ENCODE results near the gene CCN5.

CCN5 gene

GRCh38 chr20:44733341-44734069, 18.3 kb downstream of the CCN5 start:
- Histone ChIP-seq H3K27ac (ENCODE audit: low read length) (no peak overlapping the region), H3K27me3 (ENCODE audit: control insufficient read depth, insufficient read depth, low read length) (no peaks in the 10 kb centered on the region), H3K9ac (ENCODE audit: low read length) (no peak overlapping the region), H3K9me3 (ENCODE audit: control insufficient read depth, low read depth, low read length) (no peaks in the 10 kb centered on the region), H3K4me3 (ENCODE audit: low read length) (no peak overlapping the region), H3K36me3 (ENCODE audit: control insufficient read depth, low read depth, low read length) (no peaks in the 10 kb centered on the region), H3K4me1 (ENCODE audit: control insufficient read depth, low read depth, low read length) (peaks cover 14% of the 10 kb centered on the region)

GRCh38 chr20:44734938-44735337, 19.8 kb downstream of the CCN5 start:
- Histone ChIP-seq H3K4me3 (ENCODE audit: low read length) (no peak overlapping the region), H3K4me1 (ENCODE audit: control insufficient read depth, low read depth, low read length) (peaks cover 3% of the 10 kb centered on the region), H3K27me3 (ENCODE audit: control insufficient read depth, insufficient read depth, low read length) (no peaks in the 10 kb centered on the region), H3K9me3 (ENCODE audit: control insufficient read depth, low read depth, low read length) (no peaks in the 10 kb centered on the region), H3K27ac (ENCODE audit: low read length) (no peak overlapping the region), H3K36me3 (ENCODE audit: control insufficient read depth, low read depth, low read length) (no peaks in the 10 kb centered on the region), H3K9ac (ENCODE audit: low read length) (no peak overlapping the region)

GRCh38 chr20:44735816-44736169, 20.6 kb downstream of the CCN5 start:
- H3K27me3 ChIP-seq (ENCODE audit: control insufficient read depth, insufficient read depth, low read length) = no peaks in the 10 kb centered on the region
- no peaks in the 10 kb centered on the region for H3K9me3 ChIP-seq (ENCODE audit: control insufficient read depth, low read depth, low read length)
- no peak overlapping the region for H3K27ac ChIP-seq (ENCODE audit: low read length)
- no peak overlapping the region for H3K4me3 ChIP-seq (ENCODE audit: low read length)
- H3K9ac ChIP-seq (ENCODE audit: low read length) = no peak overlapping the region
- H3K4me1 ChIP-seq (ENCODE audit: control insufficient read depth, low read depth, low read length) = peaks cover 3% of the 10 kb centered on the region
- H3K36me3 ChIP-seq (ENCODE audit: control insufficient read depth, low read depth, low read length) = no peaks in the 10 kb centered on the region

- no peaks in the 10 kb centered on the region for H3K27me3 ChIP-seq (ENCODE audit: control insufficient read depth, insufficient read depth, low read length)
- no peak overlapping the region for H3K27ac ChIP-seq (ENCODE audit: low read length)
- H3K4me3 ChIP-seq (ENCODE audit: low read length) = no peak overlapping the region
- H3K9me3 ChIP-seq (ENCODE audit: control insufficient read depth, low read depth, low read length) = no peaks in the 10 kb centered on the region
- H3K36me3 ChIP-seq (ENCODE audit: control insufficient read depth, low read depth, low read length) = no peaks in the 10 kb centered on the region
- peaks cover 3% of the 10 kb centered on the region for H3K4me1 ChIP-seq (ENCODE audit: control insufficient read depth, low read depth, low read length)
- no peak overlapping the region for H3K9ac ChIP-seq (ENCODE audit: low read length)
Measured at GRCh38 chr20:44736170-44737021, 21.2 kb downstream of the CCN5 start.

- H3K27ac ChIP-seq (ENCODE audit: low read length) = no peak overlapping the region
Measured at GRCh38 chr20:44737116-44737515, 21.9 kb downstream of the CCN5 start.

GRCh38 chr20:44738813-44739477, 23.8 kb downstream of the CCN5 start:
- Histone ChIP-seq H3K9me3 (ENCODE audit: control insufficient read depth, low read depth, low read length) (no peaks in the 10 kb centered on the region), H3K27ac (ENCODE audit: low read length) (no peak overlapping the region), H3K27me3 (ENCODE audit: control insufficient read depth, insufficient read depth, low read length) (peaks cover 12% of the 10 kb centered on the region), H3K4me3 (ENCODE audit: low read length) (no peak overlapping the region), H3K36me3 (ENCODE audit: control insufficient read depth, low read depth, low read length) (no peaks in the 10 kb centered on the region), H3K9ac (ENCODE audit: low read length) (no peak overlapping the region), H3K4me1 (ENCODE audit: control insufficient read depth, low read depth, low read length) (peaks cover 3% of the 10 kb centered on the region)

More at GRCh38 chr20:44737116-44737515, 21.9 kb downstream of the CCN5 start:
- Histone ChIP-seq H3K4me1 (ENCODE audit: control insufficient read depth, low read depth, low read length) (peaks cover 3% of the 10 kb centered on the region), H3K27me3 (ENCODE audit: control insufficient read depth, insufficient read depth, low read length) (no peaks in the 10 kb centered on the region), H3K36me3 (ENCODE audit: control insufficient read depth, low read depth, low read length) (no peaks in the 10 kb centered on the region), H3K9me3 (ENCODE audit: control insufficient read depth, low read depth, low read length) (no peaks in the 10 kb centered on the region), H3K4me3 (ENCODE audit: low read length) (no peak overlapping the region), H3K9ac (ENCODE audit: low read length) (no peak overlapping the region)

GRCh38 chr20:44739942-44740341, 24.8 kb downstream of the CCN5 start:
- peaks cover 3% of the 10 kb centered on the region for H3K4me1 ChIP-seq (ENCODE audit: control insufficient read depth, low read depth, low read length)
- no peaks in the 10 kb centered on the region for H3K36me3 ChIP-seq (ENCODE audit: control insufficient read depth, low read depth, low read length)
- H3K27ac ChIP-seq (ENCODE audit: low read length) = no peak overlapping the region
- no peak overlapping the region for H3K9ac ChIP-seq (ENCODE audit: low read length)
- no peak overlapping the region for H3K4me3 ChIP-seq (ENCODE audit: low read length)
- peaks cover 22% of the 10 kb centered on the region for H3K27me3 ChIP-seq (ENCODE audit: control insufficient read depth, insufficient read depth, low read length)
- H3K9me3 ChIP-seq (ENCODE audit: control insufficient read depth, low read depth, low read length) = no peaks in the 10 kb centered on the region

- no peaks in the 10 kb centered on the region for H3K36me3 ChIP-seq (ENCODE audit: control insufficient read depth, low read depth, low read length)
- H3K4me3 ChIP-seq (ENCODE audit: low read length) = no peak overlapping the region
- H3K4me1 ChIP-seq (ENCODE audit: control insufficient read depth, low read depth, low read length) = peaks cover 9% of the 10 kb centered on the region
- H3K27ac ChIP-seq (ENCODE audit: low read length) = no peak overlapping the region
- H3K9ac ChIP-seq (ENCODE audit: low read length) = no peak overlapping the region
- H3K9me3 ChIP-seq (ENCODE audit: control insufficient read depth, low read depth, low read length) = no peaks in the 10 kb centered on the region
- peaks cover 46% of the 10 kb centered on the region for H3K27me3 ChIP-seq (ENCODE audit: control insufficient read depth, insufficient read depth, low read length)
Measured at GRCh38 chr20:44742304-44743079, 27.3 kb downstream of the CCN5 start.

GRCh38 chr20:44743080-44743701, 28.0 kb downstream of the CCN5 start:
- Histone ChIP-seq H3K27ac (ENCODE audit: low read length) (no peak overlapping the region), H3K4me3 (ENCODE audit: low read length) (no peak overlapping the region), H3K9me3 (ENCODE audit: control insufficient read depth, low read depth, low read length) (no peaks in the 10 kb centered on the region), H3K9ac (ENCODE audit: low read length) (no peak overlapping the region), H3K4me1 (ENCODE audit: control insufficient read depth, low read depth, low read length) (peaks cover 9% of the 10 kb centered on the region), H3K36me3 (ENCODE audit: control insufficient read depth, low read depth, low read length) (no peaks in the 10 kb centered on the region), H3K27me3 (ENCODE audit: control insufficient read depth, insufficient read depth, low read length) (peaks cover 46% of the 10 kb centered on the region)

- H3K9me3 ChIP-seq (ENCODE audit: control insufficient read depth, low read depth, low read length) = no peaks in the 10 kb centered on the region
- H3K9ac ChIP-seq (ENCODE audit: low read length) = no peak overlapping the region
- H3K4me1 ChIP-seq (ENCODE audit: control insufficient read depth, low read depth, low read length) = peaks cover 9% of the 10 kb centered on the region
- H3K36me3 ChIP-seq (ENCODE audit: control insufficient read depth, low read depth, low read length) = no peaks in the 10 kb centered on the region
- H3K27ac ChIP-seq (ENCODE audit: low read length) = no peak overlapping the region
- H3K4me3 ChIP-seq (ENCODE audit: low read length) = no peak overlapping the region
- H3K27me3 ChIP-seq (ENCODE audit: control insufficient read depth, insufficient read depth, low read length) = peaks cover 46% of the 10 kb centered on the region
Measured at GRCh38 chr20:44743916-44744655, 28.9 kb downstream of the CCN5 start.
